IMR-90 (cell line): ENCODE data around the gene SLC25A24.

Experiments
- CEBPB ChIP-seq: IDR thresholded peaks from 2 replicates; pipeline ENCODE4 v1.6.1; 2012; ENCODE audit warnings: low read depth, low read length, improper control_type of control experiment
- CHD1 ChIP-seq: IDR thresholded peaks from 2 replicates; pipeline ENCODE4 v1.6.1; 2012; ENCODE audit warnings: low read depth, low read length, improper control_type of control experiment
- CTCF ChIP-seq: conservative IDR thresholded peaks from 2 replicates; pipeline ENCODE4 v1.5.1; 2012; ENCODE audit warnings: mild to moderate bottlenecking, low read depth, low read length, improper control_type of control experiment
- MXI1 ChIP-seq: IDR thresholded peaks from 2 replicates; pipeline ENCODE4 v1.6.1; 2012; ENCODE audit warnings: low read depth, mild to moderate bottlenecking, low read length, moderate library complexity, borderline replicate concordance
- POLR2A ChIP-seq: IDR thresholded peaks from 2 replicates; pipeline ENCODE4 v1.6.1; 2012; ENCODE audit warnings: mild to moderate bottlenecking, low read depth, low read length
- RAD21 ChIP-seq: IDR thresholded peaks from 2 replicates; pipeline ENCODE4 v1.6.1; 2012; ENCODE audit warnings: low read length, improper control_type of control experiment
- RCOR1 ChIP-seq: IDR thresholded peaks from 2 replicates; pipeline ENCODE4 v1.6.1; 2012; ENCODE audit warnings: mild to moderate bottlenecking, low read length, improper control_type of control experiment; ENCODE audit not compliant: insufficient replicate concordance
- RFX5 ChIP-seq: IDR thresholded peaks from 2 replicates; pipeline ENCODE4 v1.8.0; 2012; ENCODE audit warnings: low read depth, mild to moderate bottlenecking, low read length, moderate library complexity
- SMC3 ChIP-seq: fragments of 150-350 bp; IDR thresholded peaks from 2 replicates; pipeline ENCODE4 v1.6.1; 2016; ENCODE audit warnings: low read depth, mild to moderate bottlenecking, antibody characterized with exemption, low read length, moderate library complexity
- USF2 ChIP-seq: fragments of 150-350 bp; IDR thresholded peaks from 2 replicates; pipeline ENCODE4 v1.6.1; 2017; ENCODE audit warnings: mild to moderate bottlenecking, antibody characterized with exemption, low read length, low read depth
- TF ChIP-seq, protein P1 (sequence below): fragments of 150-350 bp; IDR thresholded peaks from 2 replicates; pipeline ENCODE4 v1.6.1; 2016; ENCODE audit warnings: low read depth, mild to moderate bottlenecking, low read length, moderate library complexity, borderline replicate concordance

GRCh38 chr1:108149796-108150467 lies 50.2 kb downstream of the SLC25A24 start:
- no peak for TF ChIP-seq CTCF
- no peak for TF ChIP-seq RCOR1
- TF ChIP-seq USF2, result no peak
- no peak for TF ChIP-seq POLR2A
- TF ChIP-seq, protein P1, sequence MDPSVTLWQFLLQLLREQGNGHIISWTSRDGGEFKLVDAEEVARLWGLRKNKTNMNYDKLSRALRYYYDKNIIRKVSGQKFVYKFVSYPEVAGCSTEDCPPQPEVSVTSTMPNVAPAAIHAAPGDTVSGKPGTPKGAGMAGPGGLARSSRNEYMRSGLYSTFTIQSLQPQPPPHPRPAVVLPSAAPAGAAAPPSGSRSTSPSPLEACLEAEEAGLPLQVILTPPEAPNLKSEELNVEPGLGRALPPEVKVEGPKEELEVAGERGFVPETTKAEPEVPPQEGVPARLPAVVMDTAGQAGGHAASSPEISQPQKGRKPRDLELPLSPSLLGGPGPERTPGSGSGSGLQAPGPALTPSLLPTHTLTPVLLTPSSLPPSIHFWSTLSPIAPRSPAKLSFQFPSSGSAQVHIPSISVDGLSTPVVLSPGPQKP, result no peak
- TF ChIP-seq SMC3, result no peak
- TF ChIP-seq RAD21, result no peak
- no peak for TF ChIP-seq MXI1
- TF ChIP-seq CEBPB, result no peak
- no peak for TF ChIP-seq RFX5
- no peak for TF ChIP-seq CHD1
